Measurements from ENCODE around the gene UNK.
"Not testable (repeated sequence)": the region's sequence is repeated elsewhere in the genome, so short reads cannot be mapped to it uniquely, and the experiment has no call there.

UNK gene

GRCh38 chr17:75856062-75856756 is 71.6 kb downstream of the UNK start:
- Histone ChIP-seq H3K9ac (ENCODE audit: low read depth in 1 of 2, low read length in 2 of 2) (peak overlapping the region; percentile 89 to 90), H3K4me3 (ENCODE audit: low read depth in 1 of 2, low read length in 2 of 2) (peak overlapping the region; percentile 85 to 88), H3K27me3 (ENCODE audit: control insufficient read depth in 1 of 2, insufficient read depth in 2 of 2, low read length in 2 of 2) (no peaks in the 10 kb centered on the region), H3K36me3 (ENCODE audit: control insufficient read depth in 1 of 2, insufficient read depth in 2 of 2, low read length in 2 of 2) (peaks cover 0 to 4% of the 10 kb centered on the region in 2 donors), H3K27ac (ENCODE audit: low read depth, low read length) (peak overlapping the region; percentile 96), H3K4me1 (ENCODE audit: control insufficient read depth in 1 of 2, insufficient read depth in 2 of 2, low read length in 2 of 2) (peaks cover 15 to 17% of the 10 kb centered on the region in 2 donors), H3K9me3 (ENCODE audit: control insufficient read depth in 1 of 2, low read length in 2 of 2) (no peaks in the 10 kb centered on the region)

GRCh38 chr17:75859358-75859757 is 74.8 kb downstream of the UNK start:
- not testable (repeated sequence) for H3K36me3 ChIP-seq (ENCODE audit: control insufficient read depth in 1 of 2, insufficient read depth in 2 of 2, low read length in 2 of 2); H3K27me3 ChIP-seq (ENCODE audit: control insufficient read depth in 1 of 2, insufficient read depth in 2 of 2, low read length in 2 of 2); H3K9me3 ChIP-seq (ENCODE audit: control insufficient read depth in 1 of 2, low read length in 2 of 2); H3K27ac ChIP-seq (ENCODE audit: low read depth, low read length); H3K4me3 ChIP-seq (ENCODE audit: low read depth in 1 of 2, low read length in 2 of 2); H3K9ac ChIP-seq (ENCODE audit: low read depth in 1 of 2, low read length in 2 of 2)
- H3K4me1 ChIP-seq (ENCODE audit: control insufficient read depth in 1 of 2, insufficient read depth in 2 of 2, low read length in 2 of 2) = peaks cover 10 to 16% of the 10 kb centered on the region in 2 donors

- no peak overlapping the region for H3K9ac ChIP-seq (ENCODE audit: low read depth in 1 of 2, low read length in 2 of 2)
- no peak overlapping the region for H3K27ac ChIP-seq (ENCODE audit: low read depth, low read length)
- no peaks in the 10 kb centered on the region for H3K27me3 ChIP-seq (ENCODE audit: control insufficient read depth in 1 of 2, insufficient read depth in 2 of 2, low read length in 2 of 2)
- H3K36me3 ChIP-seq (ENCODE audit: control insufficient read depth in 1 of 2, insufficient read depth in 2 of 2, low read length in 2 of 2) = no peaks in the 10 kb centered on the region
- no peaks in the 10 kb centered on the region for H3K9me3 ChIP-seq (ENCODE audit: control insufficient read depth in 1 of 2, low read length in 2 of 2)
- H3K4me1 ChIP-seq (ENCODE audit: control insufficient read depth in 1 of 2, insufficient read depth in 2 of 2, low read length in 2 of 2) = peaks cover 3 to 13% of the 10 kb centered on the region in 2 donors
- no peak overlapping the region for H3K4me3 ChIP-seq (ENCODE audit: low read depth in 1 of 2, low read length in 2 of 2)
Observed at GRCh38 chr17:75861927-75862317, 77.3 kb downstream of the UNK start.

DNA sequence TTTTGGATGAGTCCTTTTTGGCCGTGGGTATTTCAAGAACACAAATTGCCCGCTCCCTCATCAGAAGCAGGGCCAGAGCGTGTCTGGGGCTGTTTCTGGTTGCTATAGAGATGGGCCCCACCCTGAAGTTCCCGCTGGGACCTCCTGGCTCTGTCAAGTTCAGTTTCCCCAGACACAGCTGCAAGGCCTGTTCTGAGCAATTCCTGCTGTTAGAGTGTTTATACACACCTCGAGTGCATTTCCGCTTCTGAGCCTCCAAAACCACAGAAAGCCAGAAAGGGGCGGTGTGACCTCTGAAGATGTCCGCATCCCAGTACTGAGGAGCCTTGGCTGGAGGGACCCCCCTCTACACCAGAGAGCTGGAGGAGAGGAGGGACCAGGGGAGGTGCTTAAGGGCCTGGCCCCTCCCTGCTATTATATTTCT is 79.9 kb downstream of the UNK start:
- Histone ChIP-seq H3K4me1 (ENCODE audit: control insufficient read depth in 1 of 2, insufficient read depth in 2 of 2, low read length in 2 of 2) (peaks cover 9 to 15% of the 10 kb centered on the region in 2 donors), H3K27me3 (ENCODE audit: control insufficient read depth in 1 of 2, insufficient read depth in 2 of 2, low read length in 2 of 2) (no peaks in the 10 kb centered on the region), H3K27ac (ENCODE audit: low read depth, low read length) (no peak overlapping the region), H3K4me3 (ENCODE audit: low read depth in 1 of 2, low read length in 2 of 2) (no peak overlapping the region), H3K9me3 (ENCODE audit: control insufficient read depth in 1 of 2, low read length in 2 of 2) (no peaks in the 10 kb centered on the region), H3K36me3 (ENCODE audit: control insufficient read depth in 1 of 2, insufficient read depth in 2 of 2, low read length in 2 of 2) (no peaks in the 10 kb centered on the region), H3K9ac (ENCODE audit: low read depth in 1 of 2, low read length in 2 of 2) (no peak overlapping the region)

DNA sequence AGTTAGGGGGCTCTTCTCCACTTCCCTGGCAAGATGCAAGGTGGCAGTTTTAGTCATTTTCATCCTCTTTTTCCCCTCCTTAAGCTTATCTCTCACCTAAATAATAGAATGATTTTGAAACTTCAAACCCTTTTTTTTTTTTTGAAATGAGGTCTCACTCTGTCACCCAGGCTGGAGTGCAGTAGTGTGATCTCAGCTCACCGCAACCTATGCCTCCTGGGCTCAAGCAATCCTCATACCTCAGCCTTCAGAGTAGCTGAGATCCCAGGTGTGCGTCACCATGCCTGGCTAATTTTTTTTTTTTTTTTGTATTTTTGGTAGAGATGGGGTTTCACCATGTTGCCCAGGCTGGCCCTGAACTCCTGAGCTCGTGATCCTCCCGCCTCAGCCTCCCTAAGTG is 80.3 kb downstream of the UNK start:
- not testable (repeated sequence) for H3K4me3 ChIP-seq (ENCODE audit: low read depth in 1 of 2, low read length in 2 of 2); H3K27me3 ChIP-seq (ENCODE audit: control insufficient read depth in 1 of 2, insufficient read depth in 2 of 2, low read length in 2 of 2); H3K27ac ChIP-seq (ENCODE audit: low read depth, low read length); H3K9ac ChIP-seq (ENCODE audit: low read depth in 1 of 2, low read length in 2 of 2); H3K9me3 ChIP-seq (ENCODE audit: control insufficient read depth in 1 of 2, low read length in 2 of 2); H3K36me3 ChIP-seq (ENCODE audit: control insufficient read depth in 1 of 2, insufficient read depth in 2 of 2, low read length in 2 of 2)
- peaks cover 13 to 19% of the 10 kb centered on the region in 2 donors for H3K4me1 ChIP-seq (ENCODE audit: control insufficient read depth in 1 of 2, insufficient read depth in 2 of 2, low read length in 2 of 2)

DNA sequence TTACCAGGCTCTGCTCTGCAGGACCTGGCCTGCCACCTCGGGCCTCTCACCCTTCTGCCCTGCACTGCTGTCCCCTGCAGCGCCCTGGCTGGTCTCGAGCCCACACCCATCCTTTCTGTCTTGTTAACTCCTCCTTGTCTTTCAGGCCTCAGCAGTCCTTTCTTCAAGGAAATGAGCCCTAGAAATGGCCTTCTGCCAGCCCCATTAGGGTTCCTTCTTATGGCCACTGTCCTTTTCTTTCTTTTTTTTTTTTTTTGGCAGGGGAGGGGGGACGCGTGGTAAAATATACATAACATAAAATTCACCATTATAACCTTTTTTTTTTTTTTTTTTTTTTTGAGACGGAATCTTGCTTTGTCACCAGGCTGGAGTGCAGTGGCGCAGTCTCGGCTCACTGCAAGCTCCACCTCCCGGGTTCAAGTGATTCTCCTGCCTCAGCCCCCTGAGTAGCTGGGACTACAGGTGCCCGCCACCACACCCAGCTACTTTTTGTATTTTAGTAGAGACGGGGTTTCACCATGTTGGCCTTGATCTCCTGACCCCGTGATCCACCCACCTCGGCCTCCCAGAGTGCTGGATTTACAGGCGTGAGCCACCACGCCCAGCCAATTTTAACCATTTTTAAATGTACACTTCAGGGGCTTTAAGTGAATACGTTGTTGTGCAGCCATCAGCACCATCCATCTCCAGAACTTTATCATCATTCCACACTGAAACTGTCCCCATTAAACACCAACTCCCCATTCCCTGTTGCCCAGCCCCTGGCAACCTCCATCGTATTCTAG is 81.0 kb downstream of the UNK start:
- H3K27ac ChIP-seq (ENCODE audit: low read depth, low read length) = not testable (repeated sequence)
- H3K4me1 ChIP-seq (ENCODE audit: control insufficient read depth in 1 of 2, insufficient read depth in 2 of 2, low read length in 2 of 2) = peaks cover 14 to 20% of the 10 kb centered on the region in 2 donors

DNA sequence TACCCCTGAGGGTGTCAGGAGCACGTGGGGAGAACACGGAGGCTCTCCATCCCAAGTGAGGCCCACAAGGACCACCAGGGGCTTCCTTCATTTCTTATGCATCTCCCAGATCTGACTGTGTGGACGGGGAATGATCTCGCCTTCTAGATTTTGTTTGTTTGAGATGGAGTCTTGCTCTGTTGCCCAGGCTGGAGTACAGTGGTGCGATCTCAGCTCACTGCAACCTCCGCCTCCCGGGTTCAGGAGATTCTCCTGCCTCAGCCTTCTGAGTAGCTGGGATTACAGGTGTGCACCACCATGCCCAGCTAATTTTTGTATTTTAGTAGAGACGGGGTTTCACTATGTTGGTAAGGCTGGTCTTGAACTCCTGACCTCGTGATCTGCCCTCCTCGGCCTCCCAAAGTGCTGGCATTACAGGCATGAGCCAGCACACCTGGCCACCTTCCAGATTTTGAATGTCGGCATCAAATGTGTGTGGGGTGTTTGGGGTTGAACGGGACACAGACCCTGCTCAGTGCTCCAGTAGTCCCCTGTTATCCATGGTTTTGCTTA is 84.2 kb downstream of the UNK start:
- H3K36me3 ChIP-seq (ENCODE audit: control insufficient read depth in 1 of 2, insufficient read depth in 2 of 2, low read length in 2 of 2); H3K9me3 ChIP-seq (ENCODE audit: control insufficient read depth in 1 of 2, low read length in 2 of 2); H3K27me3 ChIP-seq (ENCODE audit: control insufficient read depth in 1 of 2, insufficient read depth in 2 of 2, low read length in 2 of 2); H3K4me3 ChIP-seq (ENCODE audit: low read depth in 1 of 2, low read length in 2 of 2); H3K27ac ChIP-seq (ENCODE audit: low read depth, low read length): not testable (repeated sequence)
- peaks cover 23 to 36% of the 10 kb centered on the region in 2 donors for H3K4me1 ChIP-seq (ENCODE audit: control insufficient read depth in 1 of 2, insufficient read depth in 2 of 2, low read length in 2 of 2)
- H3K9ac ChIP-seq (ENCODE audit: low read depth in 1 of 2, low read length in 2 of 2) = peak overlapping the region in 1 of 2 donors; percentile 30

More for the DNA sequence above, 81.0 kb downstream of the UNK start:
- not testable (repeated sequence) for H3K9ac ChIP-seq (ENCODE audit: low read depth in 1 of 2, low read length in 2 of 2); H3K9me3 ChIP-seq (ENCODE audit: control insufficient read depth in 1 of 2, low read length in 2 of 2); H3K27me3 ChIP-seq (ENCODE audit: control insufficient read depth in 1 of 2, insufficient read depth in 2 of 2, low read length in 2 of 2); H3K36me3 ChIP-seq (ENCODE audit: control insufficient read depth in 1 of 2, insufficient read depth in 2 of 2, low read length in 2 of 2); H3K4me3 ChIP-seq (ENCODE audit: low read depth in 1 of 2, low read length in 2 of 2)

- peaks cover 0 to 3% of the 10 kb centered on the region in 2 donors for H3K36me3 ChIP-seq (ENCODE audit: control insufficient read depth in 1 of 2, insufficient read depth in 2 of 2, low read length in 2 of 2)
- peak overlapping the region; percentile 63 for H3K27ac ChIP-seq (ENCODE audit: low read depth, low read length)
- H3K9me3 ChIP-seq (ENCODE audit: control insufficient read depth in 1 of 2, low read length in 2 of 2) = no peaks in the 10 kb centered on the region
- peak overlapping the region in 1 of 2 donors; percentile 36 for H3K4me3 ChIP-seq (ENCODE audit: low read depth in 1 of 2, low read length in 2 of 2)
- H3K27me3 ChIP-seq (ENCODE audit: control insufficient read depth in 1 of 2, insufficient read depth in 2 of 2, low read length in 2 of 2) = no peaks in the 10 kb centered on the region
- peak overlapping the region; percentile 30 to 38 for H3K9ac ChIP-seq (ENCODE audit: low read depth in 1 of 2, low read length in 2 of 2)
- H3K4me1 ChIP-seq (ENCODE audit: control insufficient read depth in 1 of 2, insufficient read depth in 2 of 2, low read length in 2 of 2) = peaks cover 23 to 32% of the 10 kb centered on the region in 2 donors
Observed at GRCh38 chr17:75869282-75870141, 84.9 kb downstream of the UNK start.

DNA sequence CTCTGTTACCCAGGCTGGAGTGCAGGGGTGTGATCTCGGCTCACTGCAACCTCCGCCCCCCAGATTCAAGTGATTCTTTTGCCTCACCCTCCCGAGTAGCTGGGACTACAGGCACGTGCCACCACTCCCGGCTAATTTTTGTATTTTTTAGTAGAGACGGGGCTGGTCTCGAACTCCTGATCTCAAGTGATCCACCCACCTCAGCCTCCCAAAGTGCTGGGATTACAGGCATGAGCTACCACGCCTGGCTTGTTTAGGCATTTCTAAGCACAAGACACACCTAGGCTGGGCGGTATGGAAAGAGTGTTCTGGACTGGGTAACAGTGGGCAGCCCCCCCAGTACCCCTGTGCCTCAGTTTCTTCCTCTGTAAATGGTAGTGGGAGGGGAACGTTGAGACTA is 85.6 kb downstream of the UNK start:
- Histone ChIP-seq H3K9ac (ENCODE audit: low read depth in 1 of 2, low read length in 2 of 2) (peak overlapping the region in 1 of 2 donors; percentile 30), H3K27ac (ENCODE audit: low read depth, low read length) (peak overlapping the region; percentile 63), H3K4me1 (ENCODE audit: control insufficient read depth in 1 of 2, insufficient read depth in 2 of 2, low read length in 2 of 2) (peaks cover 23 to 31% of the 10 kb centered on the region in 2 donors)
- not testable (repeated sequence) for H3K36me3 ChIP-seq (ENCODE audit: control insufficient read depth in 1 of 2, insufficient read depth in 2 of 2, low read length in 2 of 2); H3K27me3 ChIP-seq (ENCODE audit: control insufficient read depth in 1 of 2, insufficient read depth in 2 of 2, low read length in 2 of 2); H3K9me3 ChIP-seq (ENCODE audit: control insufficient read depth in 1 of 2, low read length in 2 of 2); H3K4me3 ChIP-seq (ENCODE audit: low read depth in 1 of 2, low read length in 2 of 2)

Measured in duodenal mucosa (tissue), 2 donors.